ENCODE measurements around the gene KIAA0586. TPM values are rescaled to one million over a fixed set of nuclear protein-coding genes. Genes with fewer than 3 reads are reported as not detected.

KIAA0586 gene
- total RNA-seq, 2 donors from 2014 or later: 11.2 to 27.0 TPM

- intact Hi-C loops (cut with DNase I): no loop called here
- TF ChIP-seq CTCF (IDR thresholded peaks at IDR 0.05) (no peak), POLR2AphosphoS5 (IDR thresholded peaks at IDR 0.05) (peak; percentile 61)
- no peaks in the 10 kb centered on the region for H3K36me3 ChIP-seq
- no peak overlapping the region for H3K27ac ChIP-seq
- peak; percentile 27 for DNase-seq (ENCODE audit: low spot score)
- H3K4me3 ChIP-seq: no peak overlapping the region
- no peaks in the 10 kb centered on the region for H3K4me1 ChIP-seq (replicated peaks)
- no peaks in the 10 kb centered on the region for H3K9me3 ChIP-seq
- WGBS: 22% methylated on average over 4 of the region's 4 CpGs
- H3K27me3 ChIP-seq (replicated peaks; ENCODE audit: insufficient read depth): no peaks in the 10 kb centered on the region
Measured at GRCh38 chr14:58565832-58566231, 138.3 kb downstream of the KIAA0586 start.

GRCh38 chr14:58566979-58567378, 139.5 kb downstream of the KIAA0586 start:
- no peak for DNase-seq (ENCODE audit: low spot score)
- intact Hi-C loops (cut with DNase I): no loop called here
- TF ChIP-seq POLR2A (IDR thresholded peaks at IDR 0.05) (no peak), CTCF (IDR thresholded peaks at IDR 0.05) (no peak)
- H3K36me3 ChIP-seq: no peaks in the 10 kb centered on the region
- H3K4me1 ChIP-seq (replicated peaks): no peaks in the 10 kb centered on the region
- no peaks in the 10 kb centered on the region for H3K27me3 ChIP-seq (replicated peaks; ENCODE audit: insufficient read depth)
- H3K9me3 ChIP-seq: no peaks in the 10 kb centered on the region
- WGBS: 94% methylated on average over 3 of the region's 3 CpGs
- H3K4me3 ChIP-seq: no peak overlapping the region
- no peak overlapping the region for H3K27ac ChIP-seq

GRCh38 chr14:58568322-58568721, 140.8 kb downstream of the KIAA0586 start:
- Histone ChIP-seq H3K9me3 (no peaks in the 10 kb centered on the region), H3K27me3 (replicated peaks; ENCODE audit: insufficient read depth) (no peaks in the 10 kb centered on the region), H3K27ac (no peak overlapping the region), H3K36me3 (no peaks in the 10 kb centered on the region), H3K4me1 (replicated peaks) (no peaks in the 10 kb centered on the region), H3K4me3 (no peak overlapping the region)
- intact Hi-C loops (cut with DNase I): no loop called here
- 65% methylated on average over 3 of the region's 3 CpGs for WGBS
- no peak for DNase-seq (ENCODE audit: low spot score)
- no peak for TF ChIP-seq POLR2A (IDR thresholded peaks at IDR 0.05)
- TF ChIP-seq POLR2AphosphoS5 (IDR thresholded peaks at IDR 0.05): no peak
- no peak for TF ChIP-seq CTCF (IDR thresholded peaks at IDR 0.05)

- WGBS: 98% methylated on average over 7 of the region's 7 CpGs
- Histone ChIP-seq H3K9me3 (no peaks in the 10 kb centered on the region), H3K27ac (no peak overlapping the region), H3K4me3 (no peak overlapping the region), H3K36me3 (no peaks in the 10 kb centered on the region), H3K4me1 (replicated peaks) (no peaks in the 10 kb centered on the region), H3K27me3 (replicated peaks; ENCODE audit: insufficient read depth) (no peaks in the 10 kb centered on the region)
- intact Hi-C loops (cut with DNase I): loop anchor here (10.0 kb wide), 1 partner anchor 64 kb away; the partner anchor contains the start of gene DACT1
- no peak for DNase-seq (ENCODE audit: low spot score)
- no peak for TF ChIP-seq POLR2A (IDR thresholded peaks at IDR 0.05)
- TF ChIP-seq POLR2AphosphoS5 (IDR thresholded peaks at IDR 0.05): no peak
- TF ChIP-seq CTCF (IDR thresholded peaks at IDR 0.05): no peak
Measured at GRCh38 chr14:58571256-58571655, 143.7 kb downstream of the KIAA0586 start.

GRCh38 chr14:58571769-58572472, 144.4 kb downstream of the KIAA0586 start:
- intact Hi-C loops (cut with DNase I): loop anchor here (10.0 kb wide), 1 partner anchor 63 kb away; the partner anchor contains the start of gene DACT1
- no peak for TF ChIP-seq POLR2AphosphoS5 (IDR thresholded peaks at IDR 0.05)
- TF ChIP-seq POLR2A (IDR thresholded peaks at IDR 0.05): no peak
- no peak for TF ChIP-seq CTCF (IDR thresholded peaks at IDR 0.05)
- Histone ChIP-seq H3K9me3 (no peaks in the 10 kb centered on the region), H3K27me3 (replicated peaks; ENCODE audit: insufficient read depth) (no peaks in the 10 kb centered on the region), H3K4me3 (no peak overlapping the region), H3K4me1 (replicated peaks) (no peaks in the 10 kb centered on the region), H3K27ac (peak overlapping the region in 1 of 2 donors; percentile 21), H3K36me3 (no peaks in the 10 kb centered on the region)
- no peak for DNase-seq (ENCODE audit: low spot score)
- 20% methylated on average over 9 of the region's 9 CpGs for WGBS

Data from prostate gland (tissue), 2 donors.